MM.1S (cell line): ENCODE data around the gene UBL5.

Experiments
- EZH2 ChIP-seq: fragments of 300-600 bp; sonication (generic); optimal IDR thresholded peaks from 2 replicates; pipeline ENCODE3; 2017; ENCODE audit warnings: low read depth, mild to moderate bottlenecking, antibody characterized with exemption, low read length, mixed read lengths
- EZH2phosphoT487 ChIP-seq: fragments of 300-600 bp; sonication (generic); IDR thresholded peaks from 2 replicates; pipeline ENCODE4 v1.6.1; 2018; ENCODE audit warnings: antibody characterized with exemption, low read length
- TF ChIP-seq, protein P1 (sequence below): fragments of 300-600 bp; sonication (generic); IDR thresholded peaks from 2 replicates; pipeline ENCODE4 v1.5.1; 2016; ENCODE audit warnings: antibody characterized with exemption, low read length, mixed read lengths

- no peak for TF ChIP-seq EZH2phosphoT487
- TF ChIP-seq, protein P1, sequence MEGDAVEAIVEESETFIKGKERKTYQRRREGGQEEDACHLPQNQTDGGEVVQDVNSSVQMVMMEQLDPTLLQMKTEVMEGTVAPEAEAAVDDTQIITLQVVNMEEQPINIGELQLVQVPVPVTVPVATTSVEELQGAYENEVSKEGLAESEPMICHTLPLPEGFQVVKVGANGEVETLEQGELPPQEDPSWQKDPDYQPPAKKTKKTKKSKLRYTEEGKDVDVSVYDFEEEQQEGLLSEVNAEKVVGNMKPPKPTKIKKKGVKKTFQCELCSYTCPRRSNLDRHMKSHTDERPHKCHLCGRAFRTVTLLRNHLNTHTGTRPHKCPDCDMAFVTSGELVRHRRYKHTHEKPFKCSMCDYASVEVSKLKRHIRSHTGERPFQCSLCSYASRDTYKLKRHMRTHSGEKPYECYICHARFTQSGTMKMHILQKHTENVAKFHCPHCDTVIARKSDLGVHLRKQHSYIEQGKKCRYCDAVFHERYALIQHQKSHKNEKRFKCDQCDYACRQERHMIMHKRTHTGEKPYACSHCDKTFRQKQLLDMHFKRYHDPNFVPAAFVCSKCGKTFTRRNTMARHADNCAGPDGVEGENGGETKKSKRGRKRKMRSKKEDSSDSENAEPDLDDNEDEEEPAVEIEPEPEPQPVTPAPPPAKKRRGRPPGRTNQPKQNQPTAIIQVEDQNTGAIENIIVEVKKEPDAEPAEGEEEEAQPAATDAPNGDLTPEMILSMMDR: no peak
- no peak for TF ChIP-seq EZH2
Measured at GRCh38 chr19:9877780-9878510, 50.2 kb downstream of the UBL5 start.
